GM12864 (cell line): ENCODE data around the gene TTC9B.

Experiments used
- DNase-seq: peaks from one replicate; pipeline ENCODE4 v3.0.0-alpha.2; 2011; ENCODE audit warnings: low read depth
- H3K4me3 ChIP-seq: 2 replicates; pipeline ENCODE4 v1.5.1; 2011; ENCODE audit warnings: mild to moderate bottlenecking, low read depth, low read length, control low read depth
- CTCF ChIP-seq: IDR thresholded peaks from 2 replicates; pipeline ENCODE4 v1.5.1; 2011; ENCODE audit warnings: low read depth, mild to moderate bottlenecking, moderate library complexity, low read length, control low read depth, inconsistent platforms; ENCODE audit errors: missing control alignments

The TTC9B gene

GRCh38 chr19:40200341-40201099 is 17.7 kb downstream of the TTC9B start:
- no peak for TF ChIP-seq CTCF

GRCh38 chr19:40198272-40198990 is 19.8 kb downstream of the TTC9B start:
- TF ChIP-seq CTCF = no peak
- no peak for DNase-seq
- H3K4me3 ChIP-seq = no peak overlapping the region

More at GRCh38 chr19:40200341-40201099, 17.7 kb downstream of the TTC9B start:
- no peak overlapping the region for H3K4me3 ChIP-seq
- DNase-seq = no peak

GRCh38 chr19:40193587-40193849 is 24.7 kb downstream of the TTC9B start:
- no peak overlapping the region for H3K4me3 ChIP-seq
- TF ChIP-seq CTCF = no peak
- DNase-seq = no peak

GRCh38 chr19:40192758-40193586 is 25.2 kb downstream of the TTC9B start:
- TF ChIP-seq CTCF = no peak
- H3K4me3 ChIP-seq = peak overlapping the region; percentile 95; the same call in 1 of the 2 replicates
- DNase-seq = no peak

- H3K4me3 ChIP-seq = peak overlapping the region; percentile 95
- TF ChIP-seq CTCF = no peak
- DNase-seq = no peak
Observed at GRCh38 chr19:40191836-40192646, 26.1 kb downstream of the TTC9B start.
